ENCODE data around the gene AKAP8L.

GRCh38 chr19:15353908-15354307 lies 64.9 kb downstream of the AKAP8L start:
- TF ChIP-seq EZH2 (IDR thresholded peaks at IDR 0.05): no peak
- no peak for TF ChIP-seq POLR2AphosphoS5 (IDR thresholded peaks at IDR 0.05; ENCODE audit: borderline replicate concordance, low read depth, low read length)
